Measurements from ENCODE around the gene RAB40C. TPM values are rescaled to one million over a fixed set of nuclear protein-coding genes. Genes with fewer than 3 reads are reported as not detected.
A peak's percentile ranks its signal among the peaks of the same experiment; 100 is the strongest.

The RAB40C gene
- total and polyA plus RNA-seq, 8 donors = 17.6 to 101 (median 25.6) TPM

DNA sequence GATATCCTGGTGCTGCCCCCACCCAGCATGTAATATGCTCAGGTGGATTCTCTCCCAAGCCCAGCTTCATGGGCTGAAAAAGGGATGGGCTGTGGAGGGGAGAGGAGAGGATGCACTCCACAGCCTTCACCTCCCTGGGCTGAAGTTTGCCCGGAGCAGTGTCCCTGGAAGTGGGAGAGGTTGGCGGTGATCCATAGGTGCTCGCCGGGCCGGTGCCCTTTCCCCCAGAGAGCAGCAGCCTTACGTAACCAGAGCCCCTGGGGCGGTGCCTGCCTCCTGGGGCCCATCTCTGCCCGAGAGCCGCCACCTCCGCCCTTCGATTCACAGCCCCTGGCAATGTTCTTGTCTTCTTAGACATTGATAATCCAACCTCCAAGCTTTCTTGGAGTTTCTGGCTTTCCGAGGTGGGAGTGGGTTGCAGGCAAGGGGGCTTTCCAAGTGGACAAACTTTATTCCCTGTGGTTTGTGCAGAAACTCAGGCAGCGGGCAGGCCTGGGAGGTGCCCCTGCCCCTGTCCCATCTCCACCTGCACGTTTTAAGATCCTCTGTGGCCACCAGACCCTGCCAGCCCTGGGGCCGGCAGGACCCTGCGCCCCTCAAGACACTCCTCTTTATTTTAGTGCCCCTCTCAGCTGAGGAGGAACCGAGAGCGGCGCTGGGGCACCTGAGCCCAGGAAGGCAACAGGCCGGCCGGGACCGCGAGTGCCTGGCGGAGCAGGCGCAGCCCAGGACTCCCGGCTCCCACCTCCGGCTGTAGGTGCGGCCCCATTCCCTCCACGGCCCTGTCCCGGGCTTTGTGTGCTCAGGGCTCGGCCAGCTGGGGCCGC is 56.2 kb downstream of the RAB40C start:
- intact Hi-C loops (cut with DNase I; ENCODE audit: low total_unique reads) = no loop called here
- DNase-seq = peak; percentile 83 to 86
- Histone ChIP-seq H3K9me3 (no peaks in the 10 kb centered on the region), H3K36me3 (no peaks in the 10 kb centered on the region), H3K27ac (peak overlapping the region; percentile 88 to 95 (median 90)), H3K4me1 (peaks cover 66 to 92% (median 87%) of the 10 kb centered on the region in 4 donors), H3K4me3 (peak overlapping the region in 1 of 4 donors; percentile 28), H3K27me3 (no peaks in the 10 kb centered on the region)
- TF ChIP-seq EP300 (IDR thresholded peaks at IDR 0.05) (no peak), POLR2A (IDR thresholded peaks at IDR 0.05) (no peak), POLR2AphosphoS5 (IDR thresholded peaks at IDR 0.05) (no peak)
- TF ChIP-seq, protein P1, sequence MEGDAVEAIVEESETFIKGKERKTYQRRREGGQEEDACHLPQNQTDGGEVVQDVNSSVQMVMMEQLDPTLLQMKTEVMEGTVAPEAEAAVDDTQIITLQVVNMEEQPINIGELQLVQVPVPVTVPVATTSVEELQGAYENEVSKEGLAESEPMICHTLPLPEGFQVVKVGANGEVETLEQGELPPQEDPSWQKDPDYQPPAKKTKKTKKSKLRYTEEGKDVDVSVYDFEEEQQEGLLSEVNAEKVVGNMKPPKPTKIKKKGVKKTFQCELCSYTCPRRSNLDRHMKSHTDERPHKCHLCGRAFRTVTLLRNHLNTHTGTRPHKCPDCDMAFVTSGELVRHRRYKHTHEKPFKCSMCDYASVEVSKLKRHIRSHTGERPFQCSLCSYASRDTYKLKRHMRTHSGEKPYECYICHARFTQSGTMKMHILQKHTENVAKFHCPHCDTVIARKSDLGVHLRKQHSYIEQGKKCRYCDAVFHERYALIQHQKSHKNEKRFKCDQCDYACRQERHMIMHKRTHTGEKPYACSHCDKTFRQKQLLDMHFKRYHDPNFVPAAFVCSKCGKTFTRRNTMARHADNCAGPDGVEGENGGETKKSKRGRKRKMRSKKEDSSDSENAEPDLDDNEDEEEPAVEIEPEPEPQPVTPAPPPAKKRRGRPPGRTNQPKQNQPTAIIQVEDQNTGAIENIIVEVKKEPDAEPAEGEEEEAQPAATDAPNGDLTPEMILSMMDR (IDR thresholded peaks at IDR 0.05) = no peak
- 38 to 58% (median 55%) methylated on average over 23 to 32 of the region's 32 CpGs for WGBS, 5 donors

- TF ChIP-seq POLR2A (IDR thresholded peaks at IDR 0.05) (no peak), POLR2AphosphoS5 (IDR thresholded peaks at IDR 0.05) (no peak), EP300 (IDR thresholded peaks at IDR 0.05) (no peak)
- TF ChIP-seq, protein P1 (IDR thresholded peaks at IDR 0.05) = no peak
- peak overlapping the region in 1 of 4 donors; percentile 28 for H3K4me3 ChIP-seq
- no peaks in the 10 kb centered on the region for H3K9me3 ChIP-seq
- peak overlapping the region; percentile 88 to 95 (median 90) for H3K27ac ChIP-seq
- H3K27me3 ChIP-seq = no peaks in the 10 kb centered on the region
- 61 to 66% (median 63%) methylated on average over 21 to 22 of the region's 22 CpGs for WGBS, 5 donors
- peaks cover 0 to 5% (median 2%) of the 10 kb centered on the region in 4 donors for H3K36me3 ChIP-seq
- intact Hi-C loops (cut with DNase I; ENCODE audit: low total_unique reads) = no loop called here
- no peak for DNase-seq
- peaks cover 66 to 89% (median 84%) of the 10 kb centered on the region in 4 donors for H3K4me1 ChIP-seq
Observed at GRCh38 chr16:646679-647172, 56.9 kb downstream of the RAB40C start.

- Histone ChIP-seq H3K4me1 (peaks cover 63 to 87% (median 83%) of the 10 kb centered on the region in 4 donors), H3K36me3 (peaks cover 0 to 10% (median 8%) of the 10 kb centered on the region in 4 donors), H3K27ac (peak overlapping the region; percentile 88 to 95 (median 90)), H3K27me3 (no peaks in the 10 kb centered on the region), H3K9me3 (no peaks in the 10 kb centered on the region), H3K4me3 (peak overlapping the region in 1 of 4 donors; percentile 99)
- TF ChIP-seq POLR2AphosphoS5 (IDR thresholded peaks at IDR 0.05) (no peak), EP300 (IDR thresholded peaks at IDR 0.05) (no peak), POLR2A (IDR thresholded peaks at IDR 0.05) (no peak)
- TF ChIP-seq, protein P1 (IDR thresholded peaks at IDR 0.05) = no peak
- intact Hi-C loops (cut with DNase I; ENCODE audit: low total_unique reads) = no loop called here
- peak in 1 of 2 donors; percentile 70 for DNase-seq
- WGBS, 5 donors = 45 to 70% (median 59%) methylated on average over 12 to 25 of the region's 25 CpGs
Observed at GRCh38 chr16:647173-647902, 57.5 kb downstream of the RAB40C start.
